CD4-positive, alpha-beta T cell treated with Interleukin-10 for 1 hour (primary cell): Measurements from ENCODE around the gene WDFY2.
"Not testable (repeated sequence)": the region's sequence is repeated elsewhere in the genome, so short reads cannot be mapped to it uniquely, and the experiment has no call there.

Experiments
- DNase-seq: peaks from one replicate; pipeline ENCODE4 v3.0.0-alpha.2; 2020

Gene WDFY2

GRCh38 chr13:51564671-51565070, 19.6 kb upstream of the WDFY2 start:
- no peak for DNase-seq

DNA sequence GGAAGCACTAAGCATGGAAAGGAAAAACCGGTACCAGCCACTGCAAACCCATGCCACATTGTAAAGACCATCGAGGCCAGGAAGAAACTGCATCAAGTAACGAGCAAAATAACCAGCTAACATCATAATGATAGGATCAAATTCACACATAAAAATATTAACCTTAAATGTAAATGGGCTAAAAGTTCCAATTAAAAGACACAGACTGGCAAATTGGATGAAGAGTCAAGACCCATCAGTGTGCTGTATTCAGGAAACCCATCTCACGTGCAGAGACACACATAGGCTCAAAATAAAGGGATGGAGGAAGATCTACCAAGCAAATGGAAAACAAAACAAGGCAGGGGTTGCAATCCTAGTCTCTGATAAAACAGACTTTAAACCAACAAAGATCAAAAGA, 15.3 kb upstream of the WDFY2 start:
- not testable (repeated sequence) for DNase-seq

DNA sequence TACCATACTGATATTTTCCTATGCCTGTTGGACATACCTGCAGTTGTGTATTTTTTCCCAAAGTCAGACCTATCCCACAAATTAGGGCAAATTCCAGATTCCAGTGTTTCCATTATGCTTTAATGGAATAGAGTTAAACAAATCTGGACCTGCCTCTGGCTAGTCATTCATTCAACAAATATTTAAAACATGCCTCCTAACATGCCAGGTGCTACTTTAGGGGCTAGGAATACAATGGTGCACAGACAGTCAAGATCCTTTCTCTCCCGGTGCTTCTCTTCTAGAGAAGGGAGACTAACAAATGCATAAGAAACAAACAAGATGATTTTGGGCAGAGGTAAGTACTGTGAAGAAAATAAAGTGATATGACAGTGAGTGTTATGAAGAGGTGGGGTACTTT, 7.5 kb upstream of the WDFY2 start:
- no peak for DNase-seq

DNA sequence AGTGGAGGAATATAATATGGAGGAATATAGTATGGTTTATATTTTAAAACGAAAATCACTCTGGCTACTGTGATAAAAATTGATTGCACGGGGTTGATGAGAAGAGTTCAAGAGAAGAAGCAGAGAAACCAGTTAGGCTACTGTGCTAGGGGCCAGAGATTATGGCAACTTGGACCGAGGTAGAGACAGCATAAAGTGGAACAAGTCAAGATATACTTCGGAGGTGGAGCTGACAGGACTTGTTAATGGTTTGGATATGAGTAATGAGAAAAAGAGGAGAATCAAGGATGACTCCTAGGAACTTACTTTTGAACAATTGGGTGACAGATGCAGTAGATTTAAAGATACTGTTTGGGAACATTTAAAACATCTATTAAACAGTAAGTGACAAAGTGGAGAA, 6.6 kb upstream of the WDFY2 start:
- DNase-seq, result no peak

- no peak for DNase-seq
Observed at GRCh38 chr13:51579676-51580075, 4.6 kb upstream of the WDFY2 start.

DNA sequence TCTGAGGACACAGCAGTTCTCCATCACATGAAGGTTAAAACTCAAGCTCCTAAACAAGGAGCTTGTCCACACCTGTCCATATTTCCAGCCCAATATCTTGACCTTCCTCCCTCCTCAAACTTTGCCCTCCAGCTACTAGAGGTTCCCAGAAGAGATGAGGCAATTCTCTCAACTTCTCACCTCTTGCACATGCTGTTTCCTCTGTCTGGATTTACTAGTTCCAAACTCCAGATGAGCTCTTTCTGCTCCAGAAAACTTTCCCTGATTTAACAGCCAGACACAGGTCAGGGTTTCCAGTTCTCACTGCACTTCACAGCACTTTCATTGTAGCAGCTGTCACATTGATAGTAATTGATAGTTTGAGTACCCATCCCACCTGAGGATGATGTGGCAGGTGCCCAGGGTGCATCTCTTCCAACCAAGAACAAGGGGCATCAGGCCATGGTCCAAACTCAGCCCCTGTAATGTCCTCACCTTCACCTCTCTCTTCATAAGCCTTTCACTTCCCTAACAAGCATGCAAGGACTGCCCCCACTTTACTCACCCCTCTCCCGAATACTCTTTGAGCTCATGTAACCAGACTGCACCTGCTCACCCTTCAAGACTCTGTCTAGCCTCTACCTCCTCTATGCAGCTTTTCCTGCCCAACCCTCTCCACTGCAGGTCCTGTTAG, 3.0 kb upstream of the WDFY2 start:
- no peak for DNase-seq

DNA sequence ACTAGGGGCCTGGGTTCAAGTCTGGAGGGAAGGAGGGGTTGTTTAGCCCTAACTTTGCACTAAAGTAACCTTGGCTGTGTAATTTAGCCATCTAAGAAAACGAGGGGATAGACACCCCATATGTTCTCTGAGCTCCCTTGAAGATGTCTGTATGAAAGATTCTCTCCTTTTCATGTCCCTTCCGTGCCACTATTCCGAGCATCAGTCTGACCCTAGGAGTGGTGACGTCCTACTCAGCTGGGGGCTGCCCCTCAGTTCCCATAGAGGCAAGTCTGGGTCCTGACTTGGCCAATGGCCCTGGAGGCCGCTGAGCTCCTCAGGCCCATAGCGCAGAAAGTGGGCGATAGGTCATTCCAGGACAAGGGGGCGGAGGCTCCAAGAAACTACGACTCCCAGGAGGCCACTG, 790 bp upstream of the WDFY2 start:
- DNase-seq, result no peak

- peak; percentile 76 for DNase-seq
Observed at GRCh38 chr13:51584731-51585672, 740 bp downstream of the WDFY2 start.

DNA sequence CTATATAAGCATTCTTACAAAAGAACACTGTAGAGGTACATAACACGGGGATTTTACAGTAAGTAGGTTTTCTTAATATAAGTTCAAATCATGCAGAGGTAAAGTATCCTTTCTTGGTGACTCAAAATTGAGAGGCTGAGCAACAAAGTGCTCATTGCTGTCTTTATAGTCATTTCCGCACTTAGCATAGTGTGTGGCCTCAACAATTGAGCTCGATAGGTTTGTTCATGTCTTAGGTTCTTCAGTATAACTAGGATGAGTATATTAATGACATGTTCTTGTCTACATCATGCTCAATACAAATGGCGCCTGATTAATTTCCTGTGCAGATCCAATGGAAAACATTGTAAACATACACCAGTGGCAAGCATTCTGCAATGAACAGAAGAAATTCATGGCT, 1.4 kb downstream of the WDFY2 start:
- DNase-seq, result no peak

DNA sequence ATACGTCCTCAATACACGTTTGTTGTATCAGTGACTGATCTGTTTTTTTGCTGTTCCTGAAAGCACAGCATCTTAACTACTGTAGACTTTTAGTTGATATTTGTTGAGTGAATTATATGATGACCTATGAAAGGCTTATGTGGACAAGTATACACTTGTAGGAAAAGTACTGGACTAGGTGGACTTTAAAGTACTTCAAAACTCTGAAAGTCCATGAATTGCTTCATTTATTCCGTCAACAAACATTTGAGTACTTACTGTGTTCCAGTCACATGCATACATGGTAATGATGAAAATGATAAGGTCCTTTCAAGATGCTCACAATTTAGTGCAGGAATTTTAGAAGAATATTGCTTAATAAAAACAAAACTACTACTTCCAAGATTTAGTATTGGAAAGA, 3.1 kb downstream of the WDFY2 start:
- DNase-seq, result no peak

DNA sequence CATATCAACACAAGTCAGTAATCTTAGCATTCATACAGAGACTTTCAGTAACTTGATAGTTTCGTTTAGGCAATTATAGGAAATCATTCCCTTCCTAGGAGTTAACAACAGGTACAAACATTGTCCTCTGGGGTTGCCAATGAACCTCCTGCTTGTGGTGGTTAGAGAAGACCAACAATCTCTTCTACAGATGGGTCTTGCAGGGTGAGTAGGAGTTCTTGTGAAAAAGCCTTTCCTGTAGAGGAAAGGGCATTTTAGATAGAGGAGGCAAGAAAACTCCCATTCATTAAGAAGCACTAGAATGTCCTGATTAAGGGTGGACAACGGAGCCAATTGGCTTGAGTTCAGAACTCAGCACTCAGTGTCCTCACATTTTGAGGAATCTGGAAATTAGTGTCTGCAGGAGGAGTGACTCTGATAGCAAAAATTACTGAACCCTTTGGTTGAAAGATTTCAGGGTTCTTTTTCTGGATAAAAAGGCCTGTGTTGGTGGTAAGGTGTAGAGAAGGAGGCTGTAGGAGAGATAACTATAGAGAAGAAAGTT, 4.2 kb downstream of the WDFY2 start:
- no peak for DNase-seq

DNA sequence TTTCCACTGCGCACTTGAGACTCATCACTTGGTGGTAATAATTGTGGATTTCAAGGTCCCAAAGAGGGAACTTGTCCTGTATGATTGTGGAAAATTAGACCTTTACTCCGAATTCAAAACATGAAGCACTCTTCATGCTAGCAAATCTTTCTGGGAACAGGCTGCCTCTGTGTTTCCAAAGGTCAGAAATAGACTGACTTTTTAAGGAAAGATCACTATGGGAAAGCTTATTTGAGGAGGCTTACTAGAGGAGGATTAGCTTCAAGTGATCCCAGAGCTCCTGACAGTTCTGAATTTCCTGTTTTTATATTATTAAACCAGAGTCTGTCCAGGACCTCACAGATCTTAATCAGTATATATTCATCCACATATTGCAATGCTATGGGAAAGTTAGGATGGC, 5.5 kb downstream of the WDFY2 start:
- DNase-seq, result no peak

GRCh38 chr13:51590231-51590970, 6.1 kb downstream of the WDFY2 start:
- DNase-seq, result no peak

DNA sequence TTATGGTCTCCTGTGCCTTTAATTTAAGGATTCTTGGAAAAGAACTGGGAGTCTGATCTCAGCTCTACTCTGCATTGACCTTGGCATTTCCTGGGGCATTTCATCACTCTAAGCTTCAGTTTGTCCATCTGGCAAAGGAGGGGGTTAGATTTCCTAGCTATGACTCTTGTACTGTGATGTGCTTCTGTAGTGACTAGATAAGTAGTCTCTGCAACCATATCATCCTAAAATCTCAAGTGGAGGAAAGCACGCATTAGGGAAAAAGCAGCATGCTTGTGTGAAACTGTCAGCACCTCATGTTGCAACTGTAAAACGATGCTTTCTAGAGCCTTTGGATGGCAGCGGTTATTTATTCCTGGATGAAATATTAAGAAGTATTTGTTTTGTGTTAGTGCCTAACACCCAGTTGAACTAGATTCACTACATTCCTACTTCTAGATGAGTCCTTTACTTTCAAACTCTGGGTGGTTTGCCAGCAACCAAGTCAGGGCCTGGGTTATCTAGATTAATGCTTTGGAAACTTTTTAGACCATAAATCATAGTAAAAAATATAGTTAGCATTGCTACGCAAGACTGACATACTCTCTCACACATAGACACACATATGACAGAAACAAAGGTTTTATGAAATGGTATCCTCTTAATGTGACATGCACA, 6.8 kb downstream of the WDFY2 start:
- no peak for DNase-seq

DNA sequence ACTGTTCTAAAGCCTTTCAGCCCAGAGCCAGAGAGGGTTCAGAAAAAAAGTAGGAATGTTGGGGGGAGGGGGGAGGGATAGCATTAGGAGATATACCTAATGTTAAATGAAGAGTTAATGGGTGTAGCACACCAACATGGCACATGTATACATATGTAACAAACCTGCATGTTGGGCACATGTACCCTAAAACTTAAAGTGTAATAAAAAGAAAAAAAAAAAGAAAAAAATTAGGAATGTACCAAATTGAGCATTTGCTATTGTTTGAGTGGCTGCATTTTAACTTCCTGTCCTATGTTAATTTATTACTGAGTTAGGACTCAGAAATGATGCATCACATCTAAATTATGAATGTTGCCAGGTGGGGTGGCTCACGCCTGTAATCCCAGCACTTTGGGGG, 7.7 kb downstream of the WDFY2 start:
- not testable (repeated sequence) for DNase-seq

DNA sequence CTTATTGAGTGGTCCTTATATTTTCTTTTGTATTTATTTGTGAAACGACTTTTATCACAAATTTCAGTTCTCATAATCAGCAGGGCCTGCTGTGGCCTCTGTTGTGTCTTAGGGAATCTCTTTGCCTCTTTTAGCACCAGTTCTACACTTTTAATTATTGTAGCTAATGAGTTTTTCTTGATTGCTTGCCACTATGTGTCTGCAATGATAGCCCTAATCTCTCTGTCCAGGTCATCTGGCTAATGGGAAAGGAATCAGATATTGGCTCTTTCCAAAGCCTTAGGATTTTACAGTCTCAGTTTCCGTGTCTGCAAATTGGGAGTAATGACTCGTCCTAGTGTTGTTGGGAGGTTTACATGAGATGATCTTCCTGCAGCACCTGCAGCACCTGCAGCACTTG, 10.2 kb downstream of the WDFY2 start:
- no peak for DNase-seq

GRCh38 chr13:51595416-51595815, 11.2 kb downstream of the WDFY2 start:
- no peak for DNase-seq

DNA sequence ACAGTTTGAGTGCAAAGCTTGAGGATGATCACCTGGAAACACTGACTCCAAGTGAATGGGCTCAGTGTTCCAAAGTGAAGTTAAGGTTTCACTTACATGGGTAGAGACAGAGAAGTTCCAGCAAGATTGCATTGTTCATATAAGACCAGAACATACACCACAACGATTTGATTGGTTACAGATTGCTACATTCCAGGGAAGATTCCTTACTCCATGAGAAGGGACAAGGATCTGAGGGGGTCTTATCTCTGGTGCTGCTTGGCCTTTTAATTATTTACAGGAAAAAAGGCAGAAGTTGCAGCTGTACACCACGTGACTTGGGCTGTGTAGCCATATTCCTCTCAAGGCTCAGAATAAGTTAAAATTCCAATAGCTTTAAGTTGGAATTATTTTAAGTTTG, 12.3 kb downstream of the WDFY2 start:
- no peak for DNase-seq

GRCh38 chr13:51599444-51600176, 15.3 kb downstream of the WDFY2 start:
- DNase-seq, result no peak

- DNase-seq, result no peak
Observed at GRCh38 chr13:51600703-51601102, 16.4 kb downstream of the WDFY2 start.

DNA sequence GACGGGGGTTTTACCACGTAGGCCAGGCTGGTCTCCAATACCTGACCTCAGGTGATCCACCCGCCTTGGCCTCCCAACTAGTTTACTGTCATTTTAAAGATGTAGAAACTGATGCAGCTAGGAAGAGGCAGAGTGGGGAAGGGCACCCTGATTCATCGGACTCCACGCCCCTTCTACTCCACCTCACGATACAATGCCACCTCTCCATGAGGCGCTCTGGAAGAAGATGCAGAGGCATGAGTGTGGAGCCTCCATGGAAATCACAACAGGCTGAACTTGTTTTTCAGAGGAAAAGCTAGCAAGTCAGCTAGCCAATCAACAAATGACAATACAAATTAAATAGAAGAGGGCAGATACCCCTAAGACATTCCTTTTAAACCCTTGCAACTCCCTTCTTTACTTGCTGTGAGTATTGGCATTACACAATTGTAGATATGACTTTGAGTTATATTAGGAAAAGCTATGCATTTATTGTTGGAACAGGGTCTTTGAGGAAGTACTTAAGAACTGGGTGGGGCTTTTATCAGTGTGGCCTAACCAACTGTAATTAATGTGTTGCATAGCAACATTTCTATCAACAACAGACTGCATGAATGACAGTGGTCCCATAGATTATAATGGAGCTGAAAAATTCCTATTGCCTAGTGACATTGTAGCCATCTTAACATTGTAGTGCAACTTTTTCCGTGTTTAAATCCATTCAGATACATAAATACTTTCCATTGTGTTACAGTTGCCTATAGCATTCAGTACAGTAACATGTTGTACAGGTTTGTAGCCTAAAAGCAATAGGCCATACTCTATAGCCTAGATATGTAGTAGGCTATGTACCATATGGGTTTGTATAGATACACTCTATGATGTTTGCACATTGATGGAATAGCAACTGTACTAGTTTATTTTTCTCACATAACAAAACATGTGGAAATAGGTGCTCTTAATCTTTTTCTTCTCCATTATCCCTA, 17.6 kb downstream of the WDFY2 start:
- DNase-seq, result no peak
